Kidney epithelial cell (primary cell): ENCODE measurements around the gene LIMS2. TPM values are rescaled to one million over a fixed set of nuclear protein-coding genes. Genes with fewer than 3 reads are reported as not detected.

Experiments used
- DNase-seq: peaks from one replicate; pipeline ENCODE4 v3.0.0-alpha.2; 2010; ENCODE audit warnings: low read depth
- H3K27me3 ChIP-seq: 2 replicates; pipeline ENCODE4 v1.6.0; 2011; ENCODE audit warnings: low read length; ENCODE audit not compliant: control insufficient read depth, insufficient read depth
- H3K36me3 ChIP-seq: 2 replicates; pipeline ENCODE4 v1.5.1; 2011; ENCODE audit warnings: low read length; ENCODE audit not compliant: control insufficient read depth, insufficient read depth
- H3K4me3 ChIP-seq: 2 replicates; pipeline ENCODE4 v1.5.1; 2011; ENCODE audit warnings: low read depth, mild to moderate bottlenecking, control low read depth, low read length
- total RNA-seq: library from RNA; depleted of rRNA; stranded (reverse); fragments of >200 nt; gene quantifications from 2 replicates; pipeline ENCODE4 v1.2.3, GENCODE V29; 2015
- TF ChIP-seq, protein P1 (sequence below): IDR thresholded peaks from 2 replicates; pipeline ENCODE4 v1.5.1; 2011; ENCODE audit warnings: mild to moderate bottlenecking, moderate library complexity, low read length, control low read depth, inconsistent platforms; ENCODE audit not compliant: insufficient read depth, poor library complexity, severe bottlenecking

Gene LIMS2
- total RNA-seq, 1 donor from 2014 or later, result 2.3 TPM

DNA sequence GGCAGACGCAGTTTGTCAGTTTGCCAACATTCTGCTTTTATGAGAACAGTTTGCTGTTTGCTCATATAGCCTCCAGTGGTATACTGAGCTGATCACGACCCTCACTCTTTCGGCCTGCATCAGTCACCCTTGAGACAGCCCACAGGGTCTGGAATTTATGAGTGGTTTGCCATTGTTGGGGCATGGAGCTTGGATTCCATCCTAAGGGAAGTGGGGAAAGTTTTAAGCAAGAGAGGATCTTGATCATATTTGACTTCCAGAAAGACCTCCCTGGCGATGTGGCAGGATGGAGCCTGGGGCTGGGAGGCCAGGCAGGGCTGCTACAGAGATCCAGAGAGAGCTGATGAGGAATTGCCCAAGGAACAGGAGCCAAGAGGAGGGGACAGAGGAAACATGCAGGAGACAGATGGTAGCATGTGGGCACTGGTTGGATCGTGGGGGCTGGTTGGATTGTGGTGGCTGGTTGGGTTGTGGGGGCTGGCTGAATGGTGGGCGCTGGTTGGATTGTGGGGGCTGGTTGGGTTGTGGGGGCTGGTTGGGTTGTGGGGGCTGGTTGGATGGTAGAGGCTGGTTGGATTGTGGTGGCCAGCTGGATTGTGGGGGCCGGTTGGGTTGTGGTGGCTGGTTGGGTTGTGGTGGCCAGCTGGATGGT is 56.7 kb downstream of the LIMS2 start:
- TF ChIP-seq, protein P1, sequence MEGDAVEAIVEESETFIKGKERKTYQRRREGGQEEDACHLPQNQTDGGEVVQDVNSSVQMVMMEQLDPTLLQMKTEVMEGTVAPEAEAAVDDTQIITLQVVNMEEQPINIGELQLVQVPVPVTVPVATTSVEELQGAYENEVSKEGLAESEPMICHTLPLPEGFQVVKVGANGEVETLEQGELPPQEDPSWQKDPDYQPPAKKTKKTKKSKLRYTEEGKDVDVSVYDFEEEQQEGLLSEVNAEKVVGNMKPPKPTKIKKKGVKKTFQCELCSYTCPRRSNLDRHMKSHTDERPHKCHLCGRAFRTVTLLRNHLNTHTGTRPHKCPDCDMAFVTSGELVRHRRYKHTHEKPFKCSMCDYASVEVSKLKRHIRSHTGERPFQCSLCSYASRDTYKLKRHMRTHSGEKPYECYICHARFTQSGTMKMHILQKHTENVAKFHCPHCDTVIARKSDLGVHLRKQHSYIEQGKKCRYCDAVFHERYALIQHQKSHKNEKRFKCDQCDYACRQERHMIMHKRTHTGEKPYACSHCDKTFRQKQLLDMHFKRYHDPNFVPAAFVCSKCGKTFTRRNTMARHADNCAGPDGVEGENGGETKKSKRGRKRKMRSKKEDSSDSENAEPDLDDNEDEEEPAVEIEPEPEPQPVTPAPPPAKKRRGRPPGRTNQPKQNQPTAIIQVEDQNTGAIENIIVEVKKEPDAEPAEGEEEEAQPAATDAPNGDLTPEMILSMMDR, result no peak
- no peak for DNase-seq
- H3K36me3 ChIP-seq, result no peaks in the 10 kb centered on the region
- no peak overlapping the region for H3K4me3 ChIP-seq
- peaks cover 2% of the 10 kb centered on the region for H3K27me3 ChIP-seq

DNA sequence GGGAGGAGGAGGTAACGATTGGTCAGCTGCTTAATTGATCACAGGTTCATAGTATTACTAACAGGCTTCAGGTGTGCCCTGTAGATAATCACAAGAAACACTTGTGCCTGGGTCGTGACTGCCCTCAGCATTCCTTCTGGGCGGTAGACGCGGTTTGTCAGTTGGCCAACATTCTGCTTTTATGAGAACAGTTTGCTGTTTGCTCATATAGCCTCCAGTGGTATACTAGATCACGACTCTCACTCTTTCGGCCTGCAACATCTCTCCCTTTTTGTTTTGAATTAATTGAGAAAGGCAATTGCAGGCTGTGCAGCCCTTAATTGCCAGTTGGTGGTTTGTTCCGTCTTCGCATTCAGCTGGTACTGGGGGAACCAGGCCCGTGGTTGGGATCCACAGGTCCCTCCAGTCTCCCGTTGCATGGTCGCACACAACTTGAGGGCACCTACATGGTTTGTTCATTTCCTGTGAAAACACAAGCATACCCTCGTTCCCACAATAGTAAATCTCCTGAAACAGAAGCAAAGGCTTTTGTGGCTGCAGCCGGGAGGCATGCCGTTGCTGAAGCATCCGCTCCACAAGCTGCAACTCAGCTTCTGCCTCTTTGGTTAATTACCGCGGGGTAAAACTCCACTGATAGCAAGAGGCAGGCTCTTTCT is 59.7 kb downstream of the LIMS2 start:
- no peak overlapping the region for H3K4me3 ChIP-seq
- no peaks in the 10 kb centered on the region for H3K36me3 ChIP-seq
- no peak for DNase-seq
- TF ChIP-seq, protein P1, result no peak
- H3K27me3 ChIP-seq, result peaks cover 2% of the 10 kb centered on the region

DNA sequence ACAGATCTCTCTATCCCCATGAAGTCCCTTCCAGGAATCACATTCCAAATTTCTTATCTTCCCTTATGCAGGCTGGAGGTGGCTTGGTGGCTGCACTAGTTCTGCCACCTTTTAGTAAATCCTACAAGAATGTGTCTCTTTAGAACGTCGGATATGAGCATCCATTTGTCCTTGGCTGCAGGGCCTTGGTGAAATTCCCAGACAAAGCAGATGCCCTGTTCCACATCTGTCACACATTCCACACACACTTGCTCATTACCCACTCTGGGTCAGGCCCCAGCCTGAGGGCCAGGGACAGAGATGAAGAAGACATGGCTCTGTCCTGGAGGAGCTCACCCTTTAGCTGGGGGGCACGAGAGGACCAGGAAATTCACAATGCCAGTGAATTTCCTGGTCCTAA is 60.6 kb downstream of the LIMS2 start:
- Histone ChIP-seq H3K27me3 (peaks cover 2% of the 10 kb centered on the region), H3K36me3 (no peaks in the 10 kb centered on the region), H3K4me3 (no peak overlapping the region)
- TF ChIP-seq, protein P1, result no peak
- DNase-seq, result no peak

DNA sequence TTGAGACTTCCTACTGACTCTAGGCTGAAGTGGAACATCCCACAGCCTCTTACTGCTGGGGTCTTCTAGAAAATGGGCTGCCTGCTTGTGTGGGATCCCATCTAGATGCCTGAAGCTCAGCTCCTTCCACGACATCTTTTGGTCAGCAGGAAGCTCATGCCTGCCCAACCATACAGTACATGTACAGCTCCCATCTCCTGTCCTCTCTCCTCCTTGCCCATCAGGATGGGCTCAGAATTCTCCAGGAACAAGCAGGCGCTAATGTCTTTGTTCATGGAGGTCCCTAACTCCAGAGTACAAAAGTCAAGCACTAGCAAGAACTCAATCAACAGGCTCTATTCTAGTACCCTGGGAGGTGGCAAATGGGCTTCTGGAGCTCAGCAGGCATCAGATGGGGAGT is 61.1 kb downstream of the LIMS2 start:
- Histone ChIP-seq H3K27me3 (peaks cover 2% of the 10 kb centered on the region), H3K4me3 (no peak overlapping the region), H3K36me3 (no peaks in the 10 kb centered on the region)
- no peak for DNase-seq
- TF ChIP-seq, protein P1, result no peak

DNA sequence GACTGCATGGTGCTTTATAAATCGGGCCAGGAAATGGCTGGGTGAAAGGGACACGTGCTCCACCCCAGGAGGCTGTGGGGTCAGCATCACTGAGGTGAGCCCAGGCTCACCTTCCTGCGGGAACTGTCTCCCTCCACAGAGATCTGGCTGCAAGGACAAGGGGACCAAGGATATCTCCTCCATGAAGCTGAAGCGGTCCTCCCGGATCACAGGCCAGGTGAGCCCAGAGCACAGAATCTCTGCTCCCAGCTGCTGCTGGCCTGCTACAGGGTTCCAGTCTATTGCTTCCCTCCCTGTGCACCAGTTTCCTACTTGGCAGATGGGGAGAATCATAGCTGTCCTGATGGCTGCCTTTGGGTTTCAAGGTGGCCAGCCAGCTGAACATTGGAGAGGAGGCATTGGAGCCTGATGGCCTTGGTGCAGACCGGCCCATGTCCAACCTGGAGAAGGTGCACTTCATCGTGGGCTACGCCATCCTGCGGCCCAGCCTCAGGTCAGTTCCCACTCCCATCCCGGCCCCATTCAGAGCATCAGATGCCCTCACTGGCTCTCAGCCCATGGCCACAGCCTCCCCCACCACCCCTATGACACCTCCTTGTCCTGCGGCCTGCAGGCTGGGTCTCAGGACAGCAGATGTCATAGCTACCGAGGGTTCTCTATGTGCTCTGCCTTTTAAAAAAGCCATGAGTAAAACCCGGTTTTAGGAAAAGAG is 63.1 kb downstream of the LIMS2 start:
- Histone ChIP-seq H3K36me3 (no peaks in the 10 kb centered on the region), H3K27me3 (peaks cover 2% of the 10 kb centered on the region), H3K4me3 (no peak overlapping the region)
- TF ChIP-seq, protein P1, result no peak
- DNase-seq, result no peak
